ENCODE data around the gene KIRREL3.

- no peak for TF ChIP-seq CTCF (IDR thresholded peaks at IDR 0.05)
- no peak for TF ChIP-seq POLR2A (IDR thresholded peaks at IDR 0.05)
Observed at GRCh38 chr11:126892756-126893155, 107.8 kb downstream of the KIRREL3 start.

Measured in esophagus squamous epithelium (tissue), 4 donors.